HepG2 (cell line): Measurements from ENCODE around the gene SOCS1. TPM values are rescaled to one million over a fixed set of nuclear protein-coding genes. Genes with fewer than 3 reads are reported as not detected.
A peak's percentile ranks its signal among the peaks of the same experiment; 100 is the strongest.

Experiments
- GABPB1 ChIP-seq: IDR thresholded peaks from 2 replicates; pipeline ENCODE4 v1.6.1; 2016; ENCODE audit warnings: mild to moderate bottlenecking, missing genetic modification reagents, moderate library complexity, missing compliant biosample characterization
- HNRNPLL ChIP-seq: fragments of 200-400 bp; formaldehyde crosslinking; IDR thresholded peaks from 2 replicates; pipeline ENCODE4 v1.6.1; 2017; ENCODE audit warnings: mild to moderate bottlenecking, low read depth, low read length; ENCODE audit not compliant: poor library complexity, severe bottlenecking
- MLXIP ChIP-seq: sonication (generic); formaldehyde crosslinking; IDR thresholded peaks from 2 replicates; pipeline ENCODE4 v1.9.0; 2021; ENCODE audit warnings: missing genetic modification reagents, borderline replicate concordance
- MXD3 ChIP-seq: IDR thresholded peaks from 2 replicates; pipeline ENCODE4 v1.6.1; 2016; ENCODE audit warnings: mild to moderate bottlenecking, missing biosample characterization, missing genetic modification reagents
- NFAT5 ChIP-seq: sonication (generic); formaldehyde crosslinking; IDR thresholded peaks from 2 replicates; pipeline ENCODE4 v1.4.0; 2020; ENCODE audit warnings: missing genetic modification reagents
- RBFOX2 ChIP-seq: fragments of 200-400 bp; formaldehyde crosslinking; IDR thresholded peaks from 2 replicates; pipeline ENCODE4 v1.6.1; 2017; ENCODE audit warnings: low read depth, mild to moderate bottlenecking, low read length
- RELA ChIP-seq: sonication (generic); formaldehyde crosslinking; IDR thresholded peaks from 2 replicates; pipeline ENCODE4 v1.4.0; 2020; ENCODE audit warnings: missing genetic modification reagents
- SRSF4 ChIP-seq: fragments of 200-400 bp; formaldehyde crosslinking; IDR thresholded peaks from one replicate; pipeline ENCODE4 v1.6.1; 2018; ENCODE audit warnings: mild to moderate bottlenecking, low read depth, low read length, moderate library complexity; ENCODE audit not compliant: poor library complexity, severe bottlenecking
- XRCC5 ChIP-seq: fragments of 200-400 bp; formaldehyde crosslinking; optimal IDR thresholded peaks from 2 replicates; pipeline ENCODE3; 2017; ENCODE audit warnings: mild to moderate bottlenecking, low read length
- ZNF251 ChIP-seq: sonication (generic); formaldehyde crosslinking; IDR thresholded peaks from 2 replicates; pipeline ENCODE4 v1.9.0; 2021; ENCODE audit warnings: mild to moderate bottlenecking, missing genetic modification reagents
- ZNF281 ChIP-seq: sonication (generic); formaldehyde crosslinking; IDR thresholded peaks from 2 replicates; pipeline ENCODE4 v1.4.0; 2020; ENCODE audit warnings: missing genetic modification reagents, borderline replicate concordance
- ZNF44 ChIP-seq: sonication (generic); formaldehyde crosslinking; IDR thresholded peaks from 2 replicates; pipeline ENCODE4 v1.5.1; 2020; ENCODE audit warnings: mild to moderate bottlenecking, missing genetic modification reagents
- ZNF839 ChIP-seq: sonication (generic); formaldehyde crosslinking; IDR thresholded peaks from 2 replicates; pipeline ENCODE4 v1.4.0; 2020; ENCODE audit warnings: missing genetic modification reagents, mild to moderate bottlenecking, borderline replicate concordance
- polyA plus RNA-seq, 8 experiments: library from polyadenylated mRNA; depleted of rRNA in 3 of 8; stranded (reverse) in 7 of 8; unstranded in 1 of 8; fragments of >200 nt; fragmentation: Illumina TruSeq in 4 of 8; extraction: Trizol in 4 of 8; gene quantifications; 2 replicates each; pipeline versions ENCODE4 v1.2.1 to v1.2.3, GENCODE V29; 2011 to 2016; ENCODE audit warnings: low read depth in 4 of 8, missing spikeins in 1 of 8, mixed read lengths in 1 of 8; ENCODE audit not compliant: insufficient read depth in 1 of 8
- total RNA-seq, 5 experiments: library from RNA; depleted of rRNA; stranded (reverse); fragments of >200 nt; fragmentation: Illumina TruSeq; extraction: Trizol; gene quantifications; 2 replicates each; pipeline ENCODE4 v1.2.3, GENCODE V29; 2016; ENCODE audit warnings: low read depth in 1 of 5

SOCS1 gene
- total and polyA plus RNA-seq, 2 of the 13 experiments (the other 11 are each of a cell fraction or from before 2014, with no cell fraction given): 5.3 to 6.3 TPM

GRCh38 chr16:11205754-11206581, 50.0 kb downstream of the SOCS1 start (continued):
- TF ChIP-seq NFAT5 (no peak), MLXIP (CRISPR knock-in tag) (no peak), RBFOX2 (no peak), ZNF281 (CRISPR knock-in tag) (no peak; the same call in 1 of the 2 replicates), ZNF251 (CRISPR knock-in tag) (no peak), ZNF44 (CRISPR knock-in tag) (no peak), RELA (CRISPR knock-in tag) (peak; percentile 38; the same call in 1 of the 2 replicates), HNRNPLL (peak; percentile 21), MXD3 (0 out of 2 replicates have a peak, but pooled peaks have one; percentile 32), SRSF4 (no peak), XRCC5 (peak; percentile 12), GABPB1 (peak; percentile 82), ZNF839 (CRISPR knock-in tag) (no peak)
